ENCODE data around the gene ACSM6.

GRCh38 chr10:95247200-95247880 is 53.3 kb downstream of the ACSM6 start:
- TF ChIP-seq POLR2A (IDR thresholded peaks at IDR 0.05) (no peak), CTCF (IDR thresholded peaks at IDR 0.05) (no peak)

Data from body of pancreas (tissue), 4 donors.